ENCODE measurements around the gene SLC35A3. TPM values are rescaled to one million over a fixed set of nuclear protein-coding genes. Genes with fewer than 3 reads are reported as not detected.

Gene SLC35A3
- total and polyA plus RNA-seq, 9 of the 15 experiments (the other 6 are each of a cell fraction or from before 2014, with no cell fraction given), result 3.5 to 21.7 (median 13.2) TPM

GRCh38 chr1:100036718-100037655 lies 67.2 kb downstream of the SLC35A3 start (continued):
- TF ChIP-seq HNRNPLL (IDR thresholded peaks at IDR 0.05; ENCODE audit: low read depth, low read length, poor library complexity, severe bottlenecking), result no peak
- TF ChIP-seq EHMT2 (IDR thresholded peaks at IDR 0.05), result 0 out of 2 replicates have a peak, but pooled peaks have one; percentile 31
- TF ChIP-seq MGA (IDR thresholded peaks at IDR 0.05), result 0 out of 2 replicates have a peak, but pooled peaks have one; percentile 20
- TF ChIP-seq, protein P1, sequence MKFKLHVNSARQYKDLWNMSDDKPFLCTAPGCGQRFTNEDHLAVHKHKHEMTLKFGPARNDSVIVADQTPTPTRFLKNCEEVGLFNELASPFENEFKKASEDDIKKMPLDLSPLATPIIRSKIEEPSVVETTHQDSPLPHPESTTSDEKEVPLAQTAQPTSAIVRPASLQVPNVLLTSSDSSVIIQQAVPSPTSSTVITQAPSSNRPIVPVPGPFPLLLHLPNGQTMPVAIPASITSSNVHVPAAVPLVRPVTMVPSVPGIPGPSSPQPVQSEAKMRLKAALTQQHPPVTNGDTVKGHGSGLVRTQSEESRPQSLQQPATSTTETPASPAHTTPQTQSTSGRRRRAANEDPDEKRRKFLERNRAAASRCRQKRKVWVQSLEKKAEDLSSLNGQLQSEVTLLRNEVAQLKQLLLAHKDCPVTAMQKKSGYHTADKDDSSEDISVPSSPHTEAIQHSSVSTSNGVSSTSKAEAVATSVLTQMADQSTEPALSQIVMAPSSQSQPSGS (CRISPR knock-in tag; IDR thresholded peaks at IDR 0.05), result no peak
- TF ChIP-seq CBX3 (IDR thresholded peaks at IDR 0.05; ENCODE audit: borderline replicate concordance in 1 of 2, low read length in 2 of 2), result peak in 1 of 2 experiments; percentile 76; a peak in 1 of 3 replicates
